HCEC 1CT (cell line): ENCODE data around the gene TSHZ1.
"Not testable (repeated sequence)": the region's sequence is repeated elsewhere in the genome, so short reads cannot be mapped to it uniquely, and the experiment has no call there.

Experiments
- DNase-seq: peaks from one replicate; pipeline ENCODE4 v3.0.0-alpha.2; 2017

TSHZ1 gene

DNA sequence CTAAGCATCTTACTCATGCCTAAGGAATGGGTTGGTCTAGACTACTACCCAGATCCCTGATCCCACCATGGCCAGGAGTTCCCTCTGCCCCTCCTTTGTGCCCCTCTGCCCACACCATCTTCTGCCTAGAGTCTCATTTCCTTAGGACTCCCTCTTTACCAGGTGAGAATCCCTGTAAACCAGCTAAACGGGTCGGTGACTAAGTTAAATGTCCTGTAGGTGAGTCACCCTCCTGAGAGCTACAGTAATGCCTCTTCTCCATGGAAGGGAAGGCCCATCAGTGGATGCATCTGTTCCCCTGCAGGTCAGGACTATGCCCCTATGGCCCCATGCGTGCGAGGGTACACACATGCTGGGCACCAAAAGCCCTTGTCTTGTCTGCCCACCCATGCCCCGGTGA is 27.1 kb upstream of the TSHZ1 start:
- DNase-seq = no peak

DNA sequence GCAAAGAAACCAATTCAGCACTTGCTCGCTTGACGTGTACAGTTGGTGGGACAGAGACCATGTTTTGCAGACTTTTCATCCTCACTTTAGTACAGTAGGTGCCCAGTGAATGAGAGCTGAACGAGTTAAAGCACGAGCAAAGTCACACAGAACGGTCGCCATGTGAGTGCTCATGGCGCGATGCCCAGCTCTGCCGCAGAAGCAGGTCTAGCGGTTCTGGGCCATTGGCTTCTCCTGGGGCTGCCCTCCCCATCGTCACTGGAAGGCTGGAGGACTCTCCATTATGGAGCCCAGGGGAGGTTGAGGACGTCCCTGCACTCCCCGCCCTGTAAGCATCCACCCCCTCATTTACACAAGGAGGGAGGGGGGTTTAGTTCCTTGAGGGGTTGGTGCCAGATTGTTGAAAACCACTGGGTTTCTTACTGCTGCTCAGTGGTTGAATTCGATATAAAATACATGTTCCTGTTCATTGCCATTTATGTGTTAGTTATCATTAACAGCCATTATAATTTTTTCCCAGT is 26.6 kb upstream of the TSHZ1 start:
- no peak for DNase-seq

DNA sequence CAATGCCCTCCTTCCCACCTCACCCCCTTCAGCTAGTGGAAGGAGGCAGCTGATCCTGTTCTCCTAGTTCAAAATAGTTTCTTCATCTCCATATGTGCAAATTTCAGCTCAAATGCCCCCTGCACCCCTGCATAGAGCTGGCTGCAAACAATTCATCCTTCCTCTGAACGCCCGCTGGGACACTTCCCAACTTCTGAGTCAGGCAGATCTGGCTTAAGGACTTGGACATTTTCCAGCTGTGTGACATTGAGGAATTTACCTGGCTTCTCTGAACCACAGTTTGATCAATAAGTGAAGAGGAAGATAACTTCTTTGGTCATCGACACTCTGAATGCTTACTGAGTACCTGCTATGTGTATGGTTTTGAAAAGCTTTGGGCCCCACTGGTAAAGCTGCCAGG is 25.1 kb upstream of the TSHZ1 start:
- no peak for DNase-seq

- not testable (repeated sequence) for DNase-seq
These were observed 22.9 kb upstream of the TSHZ1 start for GRCh38 chr18:75187702-75188101.

DNA sequence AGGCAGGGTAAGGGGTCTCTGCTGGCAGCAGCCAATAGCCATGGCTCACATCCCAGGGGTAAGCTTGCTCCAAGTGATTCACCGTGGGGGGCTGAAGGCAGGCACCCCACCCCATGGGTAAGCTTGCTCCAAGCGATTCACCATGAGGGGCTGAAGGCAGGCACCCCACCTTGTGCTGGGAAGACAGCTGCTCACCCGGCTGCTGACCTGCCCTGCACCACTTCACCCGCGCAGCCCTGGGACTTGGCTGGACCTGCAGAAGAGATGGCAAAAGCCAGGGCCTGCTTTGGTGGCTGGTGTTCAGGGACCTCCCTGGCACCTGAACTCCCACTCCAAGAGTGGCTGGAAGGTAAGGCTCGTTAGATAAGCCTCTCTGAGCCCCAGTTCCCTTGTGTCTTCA is 20.9 kb upstream of the TSHZ1 start:
- no peak for DNase-seq

DNA sequence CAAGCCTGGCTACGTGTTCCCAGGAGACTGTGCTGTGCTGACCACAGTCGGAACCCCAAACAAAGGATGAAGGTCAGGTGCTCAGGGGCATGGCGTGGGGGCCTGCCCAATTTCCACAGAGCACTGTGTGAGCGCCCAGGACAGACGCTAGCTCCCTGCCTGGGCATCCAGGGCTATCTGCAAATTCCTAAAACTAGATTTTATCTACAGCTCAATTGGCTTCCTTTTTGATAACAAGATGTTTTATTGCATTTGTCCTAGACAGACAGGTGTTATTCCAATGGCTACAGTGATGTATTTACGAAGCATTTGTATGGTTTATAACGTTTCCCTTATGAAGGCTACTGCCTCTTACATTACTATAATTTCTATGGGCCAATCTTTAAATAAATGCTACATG is 17.7 kb upstream of the TSHZ1 start:
- no peak for DNase-seq

DNA sequence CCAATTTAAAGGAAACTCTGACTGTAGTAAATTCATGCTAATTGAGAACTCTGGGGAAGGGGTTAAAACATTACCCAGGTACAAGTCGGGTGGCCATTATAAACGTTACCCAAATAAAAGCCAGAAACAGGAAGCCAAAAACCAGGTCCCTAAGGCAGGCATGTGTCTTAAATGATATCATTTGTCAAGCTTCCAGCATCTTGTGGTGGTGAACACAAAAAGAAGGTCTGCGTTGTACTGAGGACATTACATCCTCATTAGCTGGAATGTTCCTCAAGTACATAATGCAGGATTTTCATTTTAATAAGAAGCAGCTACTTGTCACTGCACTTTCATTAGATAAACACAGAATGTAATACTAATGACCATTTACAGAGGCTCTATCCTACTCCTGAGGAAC is 12.6 kb upstream of the TSHZ1 start:
- DNase-seq = no peak

DNA sequence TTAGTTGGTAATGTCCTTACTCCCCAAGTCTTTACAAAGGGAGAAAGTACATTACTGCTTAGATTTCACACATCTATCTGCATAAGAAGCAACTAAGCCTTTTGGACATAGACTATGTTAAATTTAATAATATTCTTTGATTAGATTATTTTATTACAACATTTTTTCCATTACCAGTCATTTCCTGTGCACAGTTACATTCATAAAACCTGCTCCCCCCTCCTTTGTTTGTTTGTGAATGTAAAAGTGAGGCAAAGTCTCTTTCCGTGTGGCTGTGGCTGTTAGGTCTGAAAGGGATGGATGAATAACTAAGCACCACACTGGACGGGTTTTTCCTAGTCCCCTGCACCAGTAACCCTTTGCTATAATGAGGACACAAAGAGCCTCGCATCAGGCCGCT is 11.3 kb upstream of the TSHZ1 start:
- DNase-seq = no peak

DNA sequence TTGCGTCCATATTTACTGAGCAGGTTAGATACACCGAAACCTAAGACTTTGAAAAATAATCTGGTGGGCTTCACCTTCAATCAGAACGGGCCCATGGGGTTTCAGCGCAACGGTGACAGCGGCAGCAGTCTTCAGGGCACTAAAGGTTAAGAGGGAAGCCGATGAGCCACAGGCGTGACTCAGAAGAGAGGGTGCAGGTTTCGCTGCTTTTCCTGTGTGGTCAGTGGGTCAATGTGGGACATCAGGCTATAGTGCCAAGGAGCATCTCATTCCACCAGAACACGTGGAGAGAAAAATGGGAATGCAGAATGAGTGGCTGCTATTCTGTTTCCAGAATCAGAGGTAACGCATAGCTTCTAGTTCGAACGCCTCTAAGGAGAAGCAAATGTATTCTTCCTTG is 10.5 kb upstream of the TSHZ1 start:
- no peak for DNase-seq

- DNase-seq = no peak
These were observed 9.9 kb upstream of the TSHZ1 start for GRCh38 chr18:75200605-75201280.

DNA sequence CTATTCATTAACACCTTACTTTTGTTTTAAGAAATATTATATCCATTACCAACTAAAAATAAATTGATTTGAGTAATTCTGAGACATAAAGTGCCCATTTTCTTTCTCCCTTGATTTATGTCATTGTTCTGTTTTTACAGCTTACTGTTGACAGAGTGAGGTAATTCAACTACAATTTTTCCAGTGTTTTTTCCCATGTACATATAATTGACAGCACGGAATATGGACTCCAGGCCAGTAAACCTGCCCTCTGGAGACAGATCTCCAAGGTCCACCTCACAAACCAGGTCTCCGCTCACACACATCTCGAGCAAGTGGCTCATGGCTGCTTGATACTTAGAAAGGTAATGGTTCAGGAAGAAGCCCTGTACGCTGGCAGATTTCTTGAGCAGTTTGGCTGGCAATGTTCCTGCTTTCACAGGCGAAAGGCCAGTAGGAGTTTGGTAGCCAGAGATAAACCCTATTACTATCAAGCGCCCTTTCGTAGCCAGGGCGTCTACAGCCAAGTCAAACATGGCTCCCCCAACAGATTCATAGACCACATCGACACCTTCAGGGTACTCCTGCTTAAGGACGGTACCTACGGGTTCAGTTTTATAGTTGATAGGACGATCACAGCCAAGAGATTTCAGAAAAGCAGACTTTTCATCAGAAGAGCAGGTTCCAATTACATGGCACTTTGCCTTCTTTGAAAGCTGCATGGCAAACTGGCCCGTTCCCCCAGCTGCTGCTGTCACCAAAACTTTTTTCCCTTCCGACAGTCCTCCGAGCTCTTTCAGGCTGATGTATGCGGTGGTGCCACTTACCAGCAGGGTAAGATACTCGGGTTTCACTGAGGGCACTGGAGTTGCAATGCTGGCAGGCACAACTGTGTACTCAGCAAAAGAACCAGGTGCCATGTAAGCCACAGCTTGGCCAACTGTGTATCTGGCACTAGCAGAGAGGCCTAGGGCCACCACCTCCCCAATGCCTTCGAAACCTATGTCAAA is 9.0 kb upstream of the TSHZ1 start:
- no peak for DNase-seq

DNA sequence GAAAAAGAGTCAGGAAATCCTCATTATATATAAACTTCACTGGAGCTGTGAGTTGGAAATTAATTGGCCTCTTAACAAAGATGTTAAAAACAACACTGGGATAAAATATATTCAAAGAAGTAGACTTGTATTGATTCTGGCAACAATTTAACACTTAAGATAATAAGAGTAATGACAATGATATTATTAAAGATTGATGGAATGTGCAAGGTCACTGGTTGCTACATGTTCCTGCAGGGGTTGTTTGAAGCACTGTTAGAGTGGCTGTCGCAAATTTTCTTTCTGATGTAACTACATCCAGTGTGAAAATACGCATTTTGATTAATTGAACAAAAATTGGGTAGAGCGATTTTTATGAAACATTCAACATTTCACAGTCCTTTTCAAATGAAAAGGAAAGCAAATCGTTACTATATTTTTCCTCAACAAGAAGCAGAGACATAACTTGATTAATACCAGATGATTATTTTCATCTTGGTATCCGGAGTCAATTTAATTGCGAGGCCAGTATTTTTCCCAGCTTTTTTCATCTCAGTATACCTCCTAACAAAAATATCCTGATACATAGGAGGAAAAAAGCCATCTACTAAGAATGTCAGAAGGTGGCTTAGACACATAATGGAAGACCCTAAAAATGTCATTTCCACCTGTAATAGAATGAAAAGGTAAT is 7.8 kb upstream of the TSHZ1 start:
- DNase-seq = no peak

- no peak for DNase-seq
These were observed 7.0 kb upstream of the TSHZ1 start for GRCh38 chr18:75203416-75204268.

DNA sequence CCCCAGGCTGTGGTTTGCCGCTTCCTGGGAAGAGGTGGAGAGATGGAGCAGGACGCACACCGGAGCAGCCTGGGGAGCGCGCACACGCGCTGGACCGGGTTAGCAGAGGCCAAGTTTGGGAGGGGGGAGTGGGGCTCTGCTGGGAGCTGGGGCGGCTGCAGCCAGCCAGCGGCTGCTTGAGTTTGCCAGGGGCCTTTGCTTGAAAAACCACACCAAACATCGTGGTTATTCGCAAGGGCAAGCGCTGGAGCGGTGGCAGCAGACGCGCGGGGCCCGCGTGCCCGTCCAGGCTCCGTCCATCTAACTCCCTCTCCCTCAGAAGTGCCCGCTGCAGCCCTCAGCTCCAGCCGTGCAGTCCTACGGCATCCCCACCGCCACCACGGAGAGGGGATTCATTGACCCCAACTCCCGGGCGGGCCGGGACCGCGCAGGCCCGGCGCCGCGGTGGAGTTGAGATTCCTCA is 6.3 kb upstream of the TSHZ1 start:
- no peak for DNase-seq

DNA sequence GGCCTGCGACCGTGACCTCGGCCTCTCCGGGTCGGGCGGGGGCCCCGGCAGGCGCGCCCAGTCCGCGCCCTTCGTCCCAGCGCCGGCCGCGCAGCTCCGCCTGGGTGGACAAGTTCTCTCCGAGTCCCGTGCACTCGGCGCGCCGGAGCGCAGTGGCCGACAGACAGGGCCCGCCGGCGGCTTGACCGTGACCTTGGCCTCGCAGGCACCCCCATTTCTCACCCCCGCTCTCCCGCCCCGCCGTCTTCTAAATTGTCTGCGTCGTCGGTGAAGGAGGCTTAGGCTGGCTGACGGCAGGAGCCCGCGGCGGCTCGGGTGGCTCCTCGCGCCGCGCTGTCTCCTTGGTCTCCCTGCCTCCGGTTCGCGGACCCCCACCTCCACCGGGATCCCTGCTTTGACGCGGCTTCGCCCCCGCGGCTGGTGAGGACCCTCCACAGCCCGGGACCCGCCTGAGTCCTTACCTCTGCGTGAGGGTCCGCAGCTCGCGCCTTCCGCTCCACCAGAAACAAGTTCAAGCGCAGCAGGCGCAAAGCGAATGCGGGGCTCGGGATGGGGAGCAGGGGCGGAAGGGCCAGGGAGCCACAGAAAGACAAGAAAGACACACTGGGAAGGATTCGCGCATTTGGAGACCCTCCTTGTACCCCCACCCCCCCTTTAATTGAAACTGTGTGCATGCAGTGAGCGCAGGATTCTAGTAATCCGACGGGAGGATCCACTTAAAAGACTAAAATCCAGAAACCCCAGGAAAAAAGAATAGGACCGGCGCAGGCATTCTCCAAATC is 5.7 kb upstream of the TSHZ1 start:
- no peak for DNase-seq

DNA sequence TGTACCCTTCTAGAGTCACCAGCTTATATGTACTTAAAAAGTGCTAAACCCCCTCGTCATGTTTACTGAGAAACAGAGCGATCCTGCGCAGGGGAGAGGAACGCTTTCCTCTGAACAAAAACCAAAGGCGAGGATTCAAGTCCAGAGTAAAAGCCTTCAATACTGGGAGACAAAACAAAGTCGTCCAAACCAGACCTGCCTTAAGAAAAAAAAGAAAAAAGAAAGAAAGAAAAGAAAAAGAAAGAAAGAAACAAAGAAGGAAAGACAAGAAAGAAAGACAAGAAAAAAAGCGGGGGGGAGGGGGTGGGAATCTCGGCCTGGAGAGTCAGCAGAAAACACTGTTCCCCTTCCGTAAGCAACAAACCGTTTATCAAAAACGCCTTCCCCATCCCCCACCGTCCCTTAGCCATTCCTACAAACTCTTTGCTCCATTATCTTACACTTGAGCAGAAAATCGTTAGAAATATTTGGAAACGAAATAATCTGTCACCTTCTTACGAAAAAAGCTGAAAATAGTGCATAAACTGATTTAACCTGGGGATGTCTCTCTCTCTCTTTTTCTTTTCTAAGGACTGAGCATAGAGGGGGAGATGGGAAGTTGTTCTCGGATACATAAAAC is 5.0 kb upstream of the TSHZ1 start:
- no peak for DNase-seq

- DNase-seq = no peak
These were observed 3.9 kb upstream of the TSHZ1 start for GRCh38 chr18:75206452-75207309.

DNA sequence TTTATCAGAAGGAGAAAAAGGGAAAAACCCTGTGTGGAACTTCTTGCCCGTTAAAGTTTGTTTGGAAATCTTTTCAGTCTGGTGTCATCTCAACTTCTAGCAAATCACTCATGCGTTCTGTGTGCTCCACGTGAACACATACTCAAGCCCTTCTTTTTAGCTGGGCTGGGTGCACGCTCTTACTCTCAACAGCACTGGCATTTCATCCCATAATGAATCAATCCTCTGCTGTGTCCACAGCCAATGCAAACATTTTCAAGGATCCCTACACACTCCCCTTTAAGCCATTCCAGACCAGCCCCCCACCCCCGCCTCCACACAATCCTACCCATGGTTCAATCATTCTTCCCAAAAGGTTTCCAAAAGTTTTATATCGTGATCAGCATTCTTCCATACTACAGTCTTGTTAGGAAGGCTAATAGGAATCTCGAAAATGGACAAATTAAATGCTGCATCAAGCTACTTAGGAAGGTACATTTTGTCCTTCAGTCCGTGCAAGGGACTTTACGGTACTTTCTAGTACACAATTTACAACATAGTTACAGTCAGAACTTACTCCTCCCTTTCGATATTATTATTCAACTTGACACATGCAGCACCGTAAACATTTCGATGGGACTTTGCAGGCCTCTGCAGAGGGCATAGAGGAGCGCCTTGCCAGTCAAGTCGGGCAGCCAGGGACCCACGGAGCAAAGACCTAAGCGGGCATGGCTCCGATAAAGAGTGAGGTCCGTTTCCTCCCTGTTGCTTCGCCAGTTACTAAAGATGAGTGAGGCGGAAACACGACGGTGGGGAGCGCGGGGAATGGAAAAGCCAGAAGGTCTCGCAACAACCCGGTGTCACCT is 3.1 kb upstream of the TSHZ1 start:
- DNase-seq = peak; percentile 26
